Right lobe of liver (tissue), 4 donors: ENCODE results near the gene PTPRT.

Source experiments
- CTCF ChIP-seq, 4 donors: fragments of 200-600 bp in 3 of 4; fragments of 450-650 bp in 1 of 4; IDR thresholded peaks; one replicate each; pipeline versions ENCODE4 v1.5.1 to v1.8.0; 2016 to 2022; ENCODE audit warnings: antibody characterized with exemption in 4 of 4, mild to moderate bottlenecking in 2 of 4
- POLR2A ChIP-seq: fragments of 450-650 bp; IDR thresholded peaks from one replicate; pipeline ENCODE4 v1.6.1; 2017; ENCODE audit warnings: antibody characterized with exemption, mild to moderate bottlenecking
- donor health status: DM: no; HTN: no; CAD: no.
- donor health status: DM: no; HTN: no; CAD: no.
- donor health status: DM: no; HTN: yes; CAD: no.

- TF ChIP-seq CTCF (IDR thresholded peaks at IDR 0.05) (no peak), POLR2A (no peak)
Observed at GRCh38 chr20:42484335-42484734, 705.4 kb downstream of the PTPRT start.
